ENCODE results near the gene DYNC1H1.

- TF ChIP-seq CTCF (IDR thresholded peaks at IDR 0.05) (no peak), POLR2A (IDR thresholded peaks at IDR 0.05) (no peak)
These were observed 62.6 kb downstream of the DYNC1H1 start for GRCh38 chr14:102026934-102027333.
